ENCODE measurements around the gene TRIM17. TPM values are rescaled to one million over a fixed set of nuclear protein-coding genes. Genes with fewer than 3 reads are reported as not detected.

TRIM17 gene
- total RNA-seq, 3 donors from 2014 or later (not counting 1 experiment from before 2014, with no cell fraction given): 8.0 to 13.4 (median 8.4) TPM

DNA sequence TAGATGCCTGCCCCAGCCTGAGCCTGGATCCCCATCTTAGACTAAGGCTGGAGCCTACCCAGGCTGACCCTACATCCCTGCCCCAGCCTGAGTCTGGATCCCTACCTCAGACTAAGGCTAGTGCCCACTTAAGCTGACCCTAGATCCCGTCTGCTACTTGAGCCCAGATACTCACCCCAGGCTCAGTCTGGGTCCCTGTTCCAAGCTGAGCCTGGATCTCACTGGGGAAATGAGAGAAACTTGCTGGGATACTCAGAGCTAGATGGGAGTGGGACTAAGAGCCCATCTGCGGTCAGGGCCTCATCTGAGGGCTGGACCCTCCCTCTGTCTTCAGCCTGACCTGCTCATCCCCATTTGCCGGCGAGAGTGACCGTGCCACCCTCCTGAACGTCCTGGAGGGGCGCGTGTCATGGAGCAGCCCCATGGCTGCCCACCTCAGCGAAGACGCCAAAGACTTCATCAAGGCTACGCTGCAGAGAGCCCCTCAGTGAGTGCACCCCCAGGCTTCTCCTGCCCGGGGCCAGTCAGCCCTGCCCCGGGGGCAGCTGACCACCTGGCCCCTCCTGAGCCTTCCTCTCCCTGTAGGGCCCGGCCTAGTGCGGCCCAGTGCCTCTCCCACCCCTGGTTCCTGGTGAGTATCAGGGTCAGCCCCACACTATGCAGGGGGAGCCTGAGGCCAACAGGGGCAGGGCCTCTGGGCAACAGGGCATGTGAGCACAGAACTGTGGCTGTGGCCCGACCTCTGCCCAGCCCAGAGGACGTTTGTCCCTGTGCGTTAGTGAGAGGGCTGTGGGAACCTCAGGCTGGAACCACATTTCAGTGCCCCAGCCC, 46.8 kb downstream of the TRIM17 start:
- Mint-ChIP-seq H3K27me3 (ENCODE audit: low read depth in 2 of 2) (no peaks in the 10 kb centered on the region), H3K36me3 (no peaks in the 10 kb centered on the region), H3K27ac (no peak overlapping the region), H3K9me3 (no peaks in the 10 kb centered on the region), H3K4me3 (no peak overlapping the region), H3K4me1 (no peaks in the 10 kb centered on the region)
- intact Hi-C loops (cut with micrococcal nuclease): no loop called here
- Histone ChIP-seq H3K4me3 (ENCODE audit: low read length) (no peak overlapping the region), H3K9me3 (ENCODE audit: control insufficient read depth, insufficient read depth, low read length) (no peaks in the 10 kb centered on the region), H3K36me3 (ENCODE audit: control insufficient read depth, insufficient read depth, low read length) (no peaks in the 10 kb centered on the region), H3K4me1 (ENCODE audit: control insufficient read depth, insufficient read depth, low read length) (peaks cover 5% of the 10 kb centered on the region), H3K27ac (ENCODE audit: low read length) (no peak overlapping the region), H3K27me3 (ENCODE audit: control insufficient read depth, insufficient read depth, low read length) (no peaks in the 10 kb centered on the region)
- ATAC-seq (no peak), DNase-seq (no peak)
- 94% methylated on average over 18 of the region's 18 CpGs for WGBS (ENCODE audit: insufficient coverage)
- TF ChIP-seq, protein P1, sequence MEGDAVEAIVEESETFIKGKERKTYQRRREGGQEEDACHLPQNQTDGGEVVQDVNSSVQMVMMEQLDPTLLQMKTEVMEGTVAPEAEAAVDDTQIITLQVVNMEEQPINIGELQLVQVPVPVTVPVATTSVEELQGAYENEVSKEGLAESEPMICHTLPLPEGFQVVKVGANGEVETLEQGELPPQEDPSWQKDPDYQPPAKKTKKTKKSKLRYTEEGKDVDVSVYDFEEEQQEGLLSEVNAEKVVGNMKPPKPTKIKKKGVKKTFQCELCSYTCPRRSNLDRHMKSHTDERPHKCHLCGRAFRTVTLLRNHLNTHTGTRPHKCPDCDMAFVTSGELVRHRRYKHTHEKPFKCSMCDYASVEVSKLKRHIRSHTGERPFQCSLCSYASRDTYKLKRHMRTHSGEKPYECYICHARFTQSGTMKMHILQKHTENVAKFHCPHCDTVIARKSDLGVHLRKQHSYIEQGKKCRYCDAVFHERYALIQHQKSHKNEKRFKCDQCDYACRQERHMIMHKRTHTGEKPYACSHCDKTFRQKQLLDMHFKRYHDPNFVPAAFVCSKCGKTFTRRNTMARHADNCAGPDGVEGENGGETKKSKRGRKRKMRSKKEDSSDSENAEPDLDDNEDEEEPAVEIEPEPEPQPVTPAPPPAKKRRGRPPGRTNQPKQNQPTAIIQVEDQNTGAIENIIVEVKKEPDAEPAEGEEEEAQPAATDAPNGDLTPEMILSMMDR (IDR thresholded peaks at IDR 0.05): no peak

DNA sequence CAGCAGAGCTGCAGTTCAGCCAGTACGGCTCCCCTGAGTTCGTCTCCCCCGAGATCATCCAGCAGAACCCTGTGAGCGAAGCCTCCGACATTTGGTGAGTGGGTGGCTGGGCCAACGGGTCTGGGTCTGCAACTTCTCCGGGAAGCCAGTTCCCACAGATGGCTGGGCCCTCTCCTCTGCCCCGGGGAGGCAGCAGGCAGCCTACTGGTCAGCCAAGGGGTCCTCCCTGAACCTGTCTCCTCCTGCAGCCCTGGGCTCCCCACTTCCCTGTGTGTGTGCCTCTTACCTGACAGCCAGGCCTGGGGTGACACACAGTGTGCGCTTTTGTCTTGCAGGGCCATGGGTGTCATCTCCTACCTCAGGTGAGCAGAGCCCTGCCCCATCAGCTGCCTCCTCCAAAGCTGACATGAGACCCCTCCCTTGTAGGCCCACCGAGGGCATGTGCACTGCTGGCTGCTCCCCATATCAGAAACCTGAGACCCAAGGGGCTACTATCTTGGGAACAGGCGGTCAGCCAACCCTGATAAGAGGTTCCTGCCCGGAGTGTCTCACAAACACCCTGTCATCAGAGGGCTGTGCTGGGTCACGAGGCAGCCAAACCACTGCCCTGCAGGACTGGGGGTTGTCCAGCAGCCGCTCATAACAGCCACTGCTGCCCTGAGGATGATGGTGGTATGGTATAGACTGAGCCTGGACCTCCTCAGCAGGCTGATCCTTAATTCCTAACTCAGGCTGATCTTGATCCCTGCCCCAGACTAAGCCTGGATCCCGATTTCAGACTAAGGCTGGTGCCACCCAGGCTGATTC, 47.7 kb downstream of the TRIM17 start:
- TF ChIP-seq, protein P1 (IDR thresholded peaks at IDR 0.05): no peak
- H3K4me1 Mint-ChIP-seq: no peaks in the 10 kb centered on the region
- Histone ChIP-seq H3K27me3 (ENCODE audit: control insufficient read depth, insufficient read depth, low read length) (no peaks in the 10 kb centered on the region), H3K27ac (ENCODE audit: low read length) (no peak overlapping the region), H3K36me3 (ENCODE audit: control insufficient read depth, insufficient read depth, low read length) (no peaks in the 10 kb centered on the region), H3K4me1 (ENCODE audit: control insufficient read depth, insufficient read depth, low read length) (peaks cover 5% of the 10 kb centered on the region), H3K4me3 (ENCODE audit: low read length) (no peak overlapping the region), H3K9me3 (ENCODE audit: control insufficient read depth, insufficient read depth, low read length) (no peaks in the 10 kb centered on the region)
- no peaks in the 10 kb centered on the region for H3K9me3 Mint-ChIP-seq
- WGBS (ENCODE audit: insufficient coverage): 90% methylated on average over 15 of the region's 15 CpGs
- intact Hi-C loops (cut with micrococcal nuclease): no loop called here
- no peak for ATAC-seq
- H3K36me3 Mint-ChIP-seq: no peaks in the 10 kb centered on the region
- no peak overlapping the region for H3K4me3 Mint-ChIP-seq
- DNase-seq: no peak
- no peaks in the 10 kb centered on the region for H3K27me3 Mint-ChIP-seq (ENCODE audit: low read depth in 2 of 2)
- no peak overlapping the region for H3K27ac Mint-ChIP-seq

DNA sequence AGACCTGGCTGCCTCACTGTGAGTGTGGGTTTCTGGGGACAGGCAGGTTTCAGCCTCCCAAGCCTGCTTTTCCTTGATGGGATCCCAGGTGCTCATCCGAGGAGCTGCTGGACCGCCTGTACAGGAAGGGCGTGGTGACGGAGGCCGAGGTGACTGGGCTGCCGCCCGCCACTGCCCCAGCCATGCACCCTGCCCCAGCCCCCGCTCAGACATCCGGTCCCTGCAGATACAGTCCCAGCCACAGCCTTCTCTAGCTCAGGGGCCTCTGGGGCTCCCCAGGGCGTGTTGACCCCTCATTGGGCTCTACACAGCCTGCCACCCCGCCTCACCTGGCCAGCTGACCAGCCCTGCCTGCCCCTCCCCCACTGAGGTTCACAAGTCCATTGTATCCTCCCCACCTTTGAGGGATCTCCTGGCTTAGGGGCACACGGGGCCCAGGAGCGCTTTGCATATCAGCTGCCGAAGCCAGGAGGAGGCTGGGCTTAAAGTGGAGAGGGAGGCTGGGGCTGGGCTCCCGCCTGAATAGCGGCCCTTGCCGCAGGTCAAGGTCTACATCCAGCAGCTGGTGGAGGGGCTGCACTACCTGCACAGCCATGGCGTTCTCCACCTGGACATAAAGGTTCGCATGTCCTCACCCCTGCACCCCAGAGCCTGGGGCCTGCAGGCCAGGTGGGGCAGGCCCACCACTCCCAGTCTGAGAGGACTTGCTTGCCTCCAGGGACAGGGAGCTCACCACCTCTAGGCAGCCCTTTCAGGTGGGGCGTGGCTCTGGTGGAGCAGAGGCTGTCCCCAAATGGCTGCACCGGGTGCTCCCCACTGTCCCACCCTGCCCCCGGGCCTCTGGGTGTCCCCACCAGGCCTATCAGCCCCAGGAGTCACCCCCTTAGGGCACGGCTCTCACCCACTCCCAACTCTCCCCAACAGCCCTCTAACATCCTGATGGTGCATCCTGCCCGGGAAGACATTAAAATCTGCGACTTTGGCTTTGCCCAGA, 48.6 kb downstream of the TRIM17 start:
- H3K27me3 Mint-ChIP-seq (ENCODE audit: low read depth in 2 of 2): no peaks in the 10 kb centered on the region
- Histone ChIP-seq H3K9me3 (ENCODE audit: control insufficient read depth, insufficient read depth, low read length) (no peaks in the 10 kb centered on the region), H3K36me3 (ENCODE audit: control insufficient read depth, insufficient read depth, low read length) (no peaks in the 10 kb centered on the region), H3K4me1 (ENCODE audit: control insufficient read depth, insufficient read depth, low read length) (peaks cover 5% of the 10 kb centered on the region), H3K27me3 (ENCODE audit: control insufficient read depth, insufficient read depth, low read length) (no peaks in the 10 kb centered on the region), H3K4me3 (ENCODE audit: low read length) (no peak overlapping the region), H3K27ac (ENCODE audit: low read length) (no peak overlapping the region)
- ATAC-seq: no peak
- H3K9me3 Mint-ChIP-seq: no peaks in the 10 kb centered on the region
- 80% methylated on average over 25 of the region's 25 CpGs for WGBS (ENCODE audit: insufficient coverage)
- intact Hi-C loops (cut with micrococcal nuclease): no loop called here
- DNase-seq: no peak
- TF ChIP-seq, protein P1 (IDR thresholded peaks at IDR 0.05): no peak
- no peaks in the 10 kb centered on the region for H3K4me1 Mint-ChIP-seq
- H3K36me3 Mint-ChIP-seq: no peaks in the 10 kb centered on the region
- no peak overlapping the region for H3K27ac Mint-ChIP-seq
- no peak overlapping the region for H3K4me3 Mint-ChIP-seq
